Measurements from ENCODE around the gene FBXL5.

FBXL5 gene

GRCh38 chr4:15563871-15564270 is 91.3 kb downstream of the FBXL5 start:
- no peak for DNase-seq (ENCODE audit: low read depth in 2 of 2, low spot score in 1 of 2)

DNA sequence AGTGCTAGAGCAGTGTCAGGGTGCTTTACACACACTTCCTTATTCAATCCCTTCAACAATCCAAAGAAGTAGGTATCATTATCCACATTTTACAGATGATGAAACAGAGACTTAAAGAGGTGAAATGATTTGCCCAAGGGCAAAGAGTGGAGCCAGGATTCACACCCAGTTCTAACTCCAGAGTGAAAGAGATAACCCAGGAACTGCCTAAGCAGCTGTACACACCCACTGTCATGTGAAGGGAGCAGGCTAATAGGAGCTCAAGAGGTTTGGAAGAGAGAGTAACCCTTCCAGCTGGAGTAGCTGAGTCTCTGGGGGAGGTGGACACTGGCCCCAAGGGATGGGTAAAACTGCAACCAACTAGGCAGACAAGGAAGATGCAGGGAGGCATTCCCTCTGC is 92.5 kb downstream of the FBXL5 start:
- DNase-seq (ENCODE audit: low read depth in 2 of 2, low spot score in 1 of 2): no peak

DNA sequence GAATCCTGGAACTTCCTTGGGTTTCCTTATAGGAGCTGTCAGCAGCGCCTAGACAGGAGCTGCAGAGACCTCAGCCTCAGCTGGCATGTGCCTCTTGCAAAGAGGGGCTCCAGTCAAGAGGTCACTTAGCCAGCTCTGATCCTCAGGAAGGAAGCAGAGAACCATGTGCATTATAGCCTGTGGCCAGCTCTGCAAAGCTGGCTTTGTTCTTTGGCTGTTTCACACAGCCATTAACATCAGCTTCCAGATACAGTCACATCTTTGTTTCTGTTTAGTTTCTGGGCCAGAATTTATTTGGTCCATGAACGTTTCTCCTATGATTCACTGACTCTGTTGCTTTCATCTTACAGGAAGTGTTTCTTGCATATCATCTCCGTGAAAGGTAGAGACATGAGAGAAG is 93.0 kb downstream of the FBXL5 start:
- DNase-seq (ENCODE audit: low read depth in 2 of 2, low spot score in 1 of 2): no peak

- no peak for DNase-seq (ENCODE audit: low read depth in 2 of 2, low spot score in 1 of 2)
These were observed 96.6 kb downstream of the FBXL5 start for GRCh38 chr4:15558561-15558960.

DNA sequence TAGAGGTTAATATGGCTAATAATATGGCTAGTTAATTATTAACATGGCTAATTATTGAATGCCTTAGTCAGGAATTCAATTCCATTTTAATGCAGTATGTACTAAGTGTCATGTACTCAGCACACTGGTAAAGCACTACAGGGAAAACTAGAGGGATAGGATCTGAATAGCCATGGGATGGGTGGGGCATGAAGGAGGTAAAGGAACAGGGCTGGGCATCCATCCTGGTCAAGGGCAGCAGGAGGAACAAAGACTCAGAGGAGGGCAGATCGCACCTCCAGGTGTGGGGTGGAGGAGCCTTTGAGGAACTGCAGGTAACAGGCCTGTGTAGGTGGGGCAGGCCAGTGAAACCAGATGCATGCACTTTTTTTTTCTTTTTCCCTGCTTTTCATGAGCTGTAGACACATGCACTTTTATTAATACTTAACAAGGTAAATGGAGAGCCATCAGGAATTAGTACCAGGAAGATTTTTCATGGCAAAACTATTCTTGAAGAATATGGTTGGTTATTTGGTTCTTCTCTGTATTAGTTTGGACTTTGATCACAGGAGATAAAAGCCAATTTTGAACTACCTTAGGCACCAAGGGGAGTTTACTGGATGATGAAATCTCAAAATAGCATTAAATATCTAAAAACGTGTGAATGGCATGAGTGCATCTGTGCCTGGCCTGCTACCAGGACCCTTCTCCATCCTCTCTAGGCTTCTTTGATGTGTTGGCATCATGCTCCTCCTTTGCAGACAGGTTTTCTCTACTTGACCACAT is 97.2 kb downstream of the FBXL5 start:
- DNase-seq (ENCODE audit: low read depth in 2 of 2, low spot score in 1 of 2): no peak

DNA sequence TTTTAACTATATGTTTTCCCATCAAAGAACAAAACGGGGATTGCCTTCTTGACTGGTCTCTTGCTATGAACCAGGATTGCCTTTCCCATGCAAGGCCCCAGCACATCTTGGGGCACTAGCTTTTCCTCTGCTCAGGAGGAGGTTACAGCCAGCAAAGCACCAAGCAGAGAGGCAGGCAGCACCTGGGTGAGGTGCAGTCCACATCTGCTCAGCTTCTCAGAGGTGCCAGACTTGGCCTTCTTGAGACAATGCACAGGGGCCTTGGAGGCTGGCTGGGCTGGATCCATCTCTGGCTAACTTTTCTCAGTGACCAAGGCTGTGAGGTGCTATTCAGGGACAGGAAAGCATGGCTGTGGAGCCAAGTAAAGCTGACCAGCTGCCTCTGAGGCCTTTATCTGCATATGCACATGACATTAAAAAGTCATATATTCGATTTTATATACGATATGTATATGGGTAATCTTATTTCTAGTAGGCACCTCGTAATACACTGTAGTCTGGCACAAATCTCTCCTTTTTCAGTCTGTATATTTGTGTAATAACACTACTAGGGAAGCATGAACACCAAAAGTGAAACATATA is 98.6 kb downstream of the FBXL5 start:
- DNase-seq (ENCODE audit: low read depth in 2 of 2, low spot score in 1 of 2): no peak

All from stimulated activated CD8-positive, alpha-beta memory T cell treated with anti-CD3 and anti-CD28 coated beads, Interleukin-4, amount 100 ng/mL, for 4 hours (primary cell).